Neural cell (in vitro differentiated cells): ENCODE data around the gene ACTR10. TPM values are rescaled to one million over a fixed set of nuclear protein-coding genes. Genes with fewer than 3 reads are reported as not detected.

ENCODE experiments used
- H2AFZ ChIP-seq: fragments of 200-600, 300-800 bp; sonication (generic), shearing (Covaris generic); 2 replicates; pipeline ENCODE4 v1.6.0; 2014; ENCODE audit warnings: low read depth, mild to moderate bottlenecking, antibody characterized with exemption, low read length, moderate library complexity
- H3F3A ChIP-seq: fragments of 200-600 bp; shearing (Covaris generic); 2 replicates; pipeline ENCODE4 v1.6.1; 2016; ENCODE audit warnings: mild to moderate bottlenecking, moderate library complexity, mixed read lengths, antibody characterized with exemption, low read length; ENCODE audit not compliant: insufficient read depth, poor library complexity, severe bottlenecking
- H3K27ac ChIP-seq: fragments of 200-600, 300-800 bp; sonication (generic), shearing (Covaris generic); 2 replicates; pipeline ENCODE4 v1.5.1; 2014; ENCODE audit warnings: mild to moderate bottlenecking, low read length, moderate library complexity
- H3K27me3 ChIP-seq: fragments of 300-800, 200-600 bp; sonication (generic), shearing (Covaris generic); 2 replicates; pipeline ENCODE4 v1.6.0; 2014; ENCODE audit warnings: mild to moderate bottlenecking, low read depth, low read length, moderate library complexity; ENCODE audit not compliant: insufficient read depth
- H3K36me3 ChIP-seq: fragments of 300-800, 200-600 bp; sonication (generic), shearing (Covaris generic); 2 replicates; pipeline ENCODE4 v1.5.1; 2014; ENCODE audit warnings: mild to moderate bottlenecking, antibody characterized with exemption, low read length, moderate library complexity; ENCODE audit not compliant: insufficient read depth
- H3K4me2 ChIP-seq: fragments of 300-800, 200-600 bp; sonication (generic), shearing (Covaris generic); 2 replicates; pipeline ENCODE4 v1.6.0; 2014; ENCODE audit warnings: mild to moderate bottlenecking, low read length
- H3K4me3 ChIP-seq: fragments of 300-800, 200-600 bp; sonication (generic), shearing (Covaris generic); 2 replicates; pipeline ENCODE4 v1.5.1; 2014; ENCODE audit warnings: mild to moderate bottlenecking, low read length, moderate library complexity
- H3K79me2 ChIP-seq: fragments of 200-600 bp; shearing (Covaris generic); replicated peaks from 2 replicates; pipeline ENCODE4 v1.6.0; 2014; ENCODE audit warnings: mild to moderate bottlenecking, low read length, moderate library complexity; ENCODE audit not compliant: insufficient read depth
- H3K9ac ChIP-seq: fragments of 300-800, 200-600 bp; sonication (generic), shearing (Covaris generic); 2 replicates; pipeline ENCODE4 v1.6.1; 2016; ENCODE audit warnings: mild to moderate bottlenecking, low read length, mixed read lengths
- H3K9me2 ChIP-seq: fragments of 200-600 bp; shearing (Covaris generic); 2 replicates; pipeline ENCODE4 v1.6.1; 2016; ENCODE audit warnings: mild to moderate bottlenecking, low read length, mixed read lengths; ENCODE audit not compliant: insufficient read depth
- H3K9me3 ChIP-seq: fragments of 200-600, 300-800 bp; sonication (generic), shearing (Covaris generic); 2 replicates; pipeline ENCODE4 v1.6.1; 2016; ENCODE audit warnings: mild to moderate bottlenecking, mixed run types, low read length, moderate library complexity, mixed read lengths
- H4K20me1 ChIP-seq: fragments of 200-600 bp; shearing (Covaris generic); 2 replicates; pipeline ENCODE4 v1.6.1; 2016; ENCODE audit warnings: mild to moderate bottlenecking, mixed run types; ENCODE audit not compliant: insufficient read depth
- EP300 ChIP-seq: fragments of 450-650 bp; conservative IDR thresholded peaks from 2 replicates; pipeline ENCODE4 v1.6.1; 2014; ENCODE audit warnings: antibody characterized with exemption, mild to moderate bottlenecking, moderate library complexity; ENCODE audit not compliant: poor library complexity, severe bottlenecking
- EZH2 ChIP-seq: fragments of 200-600, 300-800 bp; shearing (Covaris generic), sonication (generic); IDR thresholded peaks from 2 replicates; pipeline ENCODE4 v1.6.1; 2014; ENCODE audit warnings: antibody characterized with exemption, low read length, borderline replicate concordance, mild to moderate bottlenecking; ENCODE audit not compliant: insufficient read depth, poor library complexity, severe bottlenecking
- MXI1 ChIP-seq: fragments of 450-650 bp; conservative IDR thresholded peaks from 2 replicates; pipeline ENCODE4 v1.6.1; 2014; ENCODE audit warnings: antibody characterized with exemption, mild to moderate bottlenecking; ENCODE audit not compliant: poor library complexity, severe bottlenecking
- POLR2AphosphoS5 ChIP-seq: IDR thresholded peaks from 2 replicates; pipeline ENCODE4 v1.6.1; 2012
- RAD21 ChIP-seq: fragments of 450-650 bp; conservative IDR thresholded peaks from 2 replicates; pipeline ENCODE4 v1.6.1; 2014; ENCODE audit warnings: antibody characterized with exemption, mild to moderate bottlenecking, moderate library complexity
- SMC3 ChIP-seq: fragments of 450-650 bp; conservative IDR thresholded peaks from 2 replicates; pipeline ENCODE4 v1.6.1; 2014; ENCODE audit warnings: antibody characterized with exemption, mild to moderate bottlenecking, moderate library complexity; ENCODE audit not compliant: poor library complexity
- TAF1 ChIP-seq: IDR thresholded peaks from 2 replicates; pipeline ENCODE4 v1.6.1; 2012; ENCODE audit warnings: low read depth
- polyA plus RNA-seq: library from polyadenylated mRNA; depleted of rRNA; stranded (reverse); fragments of >200 nt; gene quantifications from 2 replicates; pipeline ENCODE4 v1.2.3, GENCODE V29; 2014
- TF ChIP-seq, protein P1 (sequence below): fragments of 450-650 bp; IDR thresholded peaks from 2 replicates; pipeline ENCODE4 v1.5.1; 2014; ENCODE audit warnings: antibody characterized with exemption, mild to moderate bottlenecking, moderate library complexity; ENCODE audit not compliant: poor library complexity, severe bottlenecking
- TF ChIP-seq, protein P2 (sequence below): IDR thresholded peaks from 2 replicates; pipeline ENCODE4 v1.6.1; 2012; ENCODE audit warnings: borderline replicate concordance

The ACTR10 gene
- polyA plus RNA-seq, 1 donor from 2014 or later, result 401 TPM

DNA sequence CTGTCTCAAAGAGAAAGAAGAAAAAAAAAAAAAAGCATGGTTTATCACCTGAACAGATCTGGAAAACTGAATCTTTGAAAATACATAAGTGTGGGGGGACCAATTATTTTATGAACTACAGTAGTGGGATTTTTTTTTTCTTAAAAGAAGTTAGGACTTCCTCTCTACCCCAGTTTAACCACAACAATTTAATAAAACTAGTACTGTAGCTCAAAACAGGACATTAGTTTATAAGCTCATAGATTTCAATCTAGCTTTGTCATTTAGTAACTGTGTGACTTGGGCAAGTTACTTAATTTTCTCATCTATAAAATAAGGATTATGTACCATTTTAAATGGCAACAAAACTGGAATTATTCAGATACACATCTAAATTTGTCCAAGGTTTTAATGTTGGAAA is 74.9 kb downstream of the ACTR10 start:
- Histone ChIP-seq H3K36me3 (peaks cover 12% of the 10 kb centered on the region), H3K4me2 (no peak overlapping the region), H3K79me2 (peaks cover 48% of the 10 kb centered on the region), H3K9me3 (no peaks in the 10 kb centered on the region), H3K27ac (no peak overlapping the region), H3K9me2 (no peaks in the 10 kb centered on the region), H3F3A (no peaks in the 10 kb centered on the region), H2AFZ (no peak overlapping the region), H3K4me3 (no peak overlapping the region), H4K20me1 (no peaks in the 10 kb centered on the region), H3K9ac (no peak overlapping the region), H3K27me3 (no peaks in the 10 kb centered on the region)
- TF ChIP-seq EP300 (no peak), POLR2AphosphoS5 (no peak), TAF1 (no peak), EZH2 (no peak)

DNA sequence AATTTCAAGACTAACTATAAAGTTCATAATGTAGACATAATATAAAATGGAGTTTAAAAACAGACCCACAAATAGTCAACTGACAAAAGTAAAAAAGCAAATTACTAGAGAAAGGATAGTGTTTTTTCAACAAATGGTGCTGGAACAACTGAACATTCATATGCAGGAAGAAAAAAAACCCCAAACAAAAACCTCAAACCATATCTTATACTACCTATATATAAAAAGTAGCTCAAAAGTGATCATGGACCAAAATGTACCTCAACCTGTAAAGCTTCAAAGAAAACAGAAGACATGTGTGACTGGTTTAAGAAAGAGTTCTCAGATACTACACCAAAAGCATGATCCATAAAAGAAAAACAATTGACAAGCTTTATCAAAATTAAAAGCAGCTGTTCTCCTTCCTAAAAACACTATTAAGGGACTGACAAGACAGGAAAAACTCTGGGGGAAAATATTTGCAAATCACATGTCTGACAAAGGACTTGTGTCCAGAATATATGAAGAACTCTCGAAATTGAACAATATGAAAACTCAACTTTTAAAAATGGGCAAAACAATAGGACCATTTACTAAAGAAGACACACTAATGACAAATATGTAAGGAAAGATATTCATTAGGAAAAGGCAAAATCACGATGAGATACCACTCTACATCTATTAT is 75.7 kb downstream of the ACTR10 start:
- H3K9me2 ChIP-seq, result no peaks in the 10 kb centered on the region
- TF ChIP-seq EZH2, result no peak
- TF ChIP-seq, protein P1, sequence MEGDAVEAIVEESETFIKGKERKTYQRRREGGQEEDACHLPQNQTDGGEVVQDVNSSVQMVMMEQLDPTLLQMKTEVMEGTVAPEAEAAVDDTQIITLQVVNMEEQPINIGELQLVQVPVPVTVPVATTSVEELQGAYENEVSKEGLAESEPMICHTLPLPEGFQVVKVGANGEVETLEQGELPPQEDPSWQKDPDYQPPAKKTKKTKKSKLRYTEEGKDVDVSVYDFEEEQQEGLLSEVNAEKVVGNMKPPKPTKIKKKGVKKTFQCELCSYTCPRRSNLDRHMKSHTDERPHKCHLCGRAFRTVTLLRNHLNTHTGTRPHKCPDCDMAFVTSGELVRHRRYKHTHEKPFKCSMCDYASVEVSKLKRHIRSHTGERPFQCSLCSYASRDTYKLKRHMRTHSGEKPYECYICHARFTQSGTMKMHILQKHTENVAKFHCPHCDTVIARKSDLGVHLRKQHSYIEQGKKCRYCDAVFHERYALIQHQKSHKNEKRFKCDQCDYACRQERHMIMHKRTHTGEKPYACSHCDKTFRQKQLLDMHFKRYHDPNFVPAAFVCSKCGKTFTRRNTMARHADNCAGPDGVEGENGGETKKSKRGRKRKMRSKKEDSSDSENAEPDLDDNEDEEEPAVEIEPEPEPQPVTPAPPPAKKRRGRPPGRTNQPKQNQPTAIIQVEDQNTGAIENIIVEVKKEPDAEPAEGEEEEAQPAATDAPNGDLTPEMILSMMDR, result no peak
- no peak for TF ChIP-seq TAF1
- TF ChIP-seq, protein P2, sequence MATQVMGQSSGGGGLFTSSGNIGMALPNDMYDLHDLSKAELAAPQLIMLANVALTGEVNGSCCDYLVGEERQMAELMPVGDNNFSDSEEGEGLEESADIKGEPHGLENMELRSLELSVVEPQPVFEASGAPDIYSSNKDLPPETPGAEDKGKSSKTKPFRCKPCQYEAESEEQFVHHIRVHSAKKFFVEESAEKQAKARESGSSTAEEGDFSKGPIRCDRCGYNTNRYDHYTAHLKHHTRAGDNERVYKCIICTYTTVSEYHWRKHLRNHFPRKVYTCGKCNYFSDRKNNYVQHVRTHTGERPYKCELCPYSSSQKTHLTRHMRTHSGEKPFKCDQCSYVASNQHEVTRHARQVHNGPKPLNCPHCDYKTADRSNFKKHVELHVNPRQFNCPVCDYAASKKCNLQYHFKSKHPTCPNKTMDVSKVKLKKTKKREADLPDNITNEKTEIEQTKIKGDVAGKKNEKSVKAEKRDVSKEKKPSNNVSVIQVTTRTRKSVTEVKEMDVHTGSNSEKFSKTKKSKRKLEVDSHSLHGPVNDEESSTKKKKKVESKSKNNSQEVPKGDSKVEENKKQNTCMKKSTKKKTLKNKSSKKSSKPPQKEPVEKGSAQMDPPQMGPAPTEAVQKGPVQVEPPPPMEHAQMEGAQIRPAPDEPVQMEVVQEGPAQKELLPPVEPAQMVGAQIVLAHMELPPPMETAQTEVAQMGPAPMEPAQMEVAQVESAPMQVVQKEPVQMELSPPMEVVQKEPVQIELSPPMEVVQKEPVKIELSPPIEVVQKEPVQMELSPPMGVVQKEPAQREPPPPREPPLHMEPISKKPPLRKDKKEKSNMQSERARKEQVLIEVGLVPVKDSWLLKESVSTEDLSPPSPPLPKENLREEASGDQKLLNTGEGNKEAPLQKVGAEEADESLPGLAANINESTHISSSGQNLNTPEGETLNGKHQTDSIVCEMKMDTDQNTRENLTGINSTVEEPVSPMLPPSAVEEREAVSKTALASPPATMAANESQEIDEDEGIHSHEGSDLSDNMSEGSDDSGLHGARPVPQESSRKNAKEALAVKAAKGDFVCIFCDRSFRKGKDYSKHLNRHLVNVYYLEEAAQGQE, result no peak
- no peak for TF ChIP-seq RAD21
- TF ChIP-seq POLR2AphosphoS5, result no peak
- TF ChIP-seq SMC3, result no peak
- TF ChIP-seq EP300, result no peak
- TF ChIP-seq MXI1, result no peak
- no peak overlapping the region for H3K4me3 ChIP-seq
- H2AFZ ChIP-seq, result no peak overlapping the region
- no peaks in the 10 kb centered on the region for H3K27me3 ChIP-seq
- peaks cover 54% of the 10 kb centered on the region for H3K79me2 ChIP-seq
- no peak overlapping the region for H3K27ac ChIP-seq
- no peaks in the 10 kb centered on the region for H4K20me1 ChIP-seq
- no peaks in the 10 kb centered on the region for H3K9me3 ChIP-seq
- H3K36me3 ChIP-seq, result peaks cover 6% of the 10 kb centered on the region
- no peak overlapping the region for H3K4me2 ChIP-seq
- H3K9ac ChIP-seq, result no peak overlapping the region
- H3F3A ChIP-seq, result no peaks in the 10 kb centered on the region
